NOMO-1 (cell line): ENCODE results near the gene SRSF4.
"Not testable (repeated sequence)": the region's sequence is repeated elsewhere in the genome, so short reads cannot be mapped to it uniquely, and the experiment has no call there.

Source experiments
- DNase-seq, 2 experiments: peaks; one replicate each; lab custom pipeline; 2025; ENCODE audit not compliant: unreplicated experiment in 2 of 2; lab: John Stamatoyannopoulos, UW

Gene SRSF4

DNA sequence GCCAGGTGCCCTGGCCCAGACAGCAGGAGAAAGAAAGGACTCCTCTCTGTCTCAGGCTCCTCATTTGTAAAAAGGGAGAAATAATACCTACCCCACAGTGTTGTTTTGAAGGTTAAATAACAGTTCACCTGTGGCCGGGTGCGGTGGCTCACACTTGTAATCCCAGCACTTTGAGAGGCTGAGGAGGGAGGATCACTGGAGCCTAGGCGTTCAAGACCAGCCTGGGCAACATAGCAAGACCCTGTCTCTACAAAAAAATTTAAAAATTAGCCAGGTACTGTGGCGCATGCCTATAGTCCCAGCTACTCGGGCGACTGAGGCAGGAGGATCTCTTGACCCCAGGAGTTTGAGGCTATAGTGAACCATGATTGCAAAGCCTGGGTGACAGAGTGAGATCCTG is 55.5 kb downstream of the SRSF4 start:
- no peak for DNase-seq

DNA sequence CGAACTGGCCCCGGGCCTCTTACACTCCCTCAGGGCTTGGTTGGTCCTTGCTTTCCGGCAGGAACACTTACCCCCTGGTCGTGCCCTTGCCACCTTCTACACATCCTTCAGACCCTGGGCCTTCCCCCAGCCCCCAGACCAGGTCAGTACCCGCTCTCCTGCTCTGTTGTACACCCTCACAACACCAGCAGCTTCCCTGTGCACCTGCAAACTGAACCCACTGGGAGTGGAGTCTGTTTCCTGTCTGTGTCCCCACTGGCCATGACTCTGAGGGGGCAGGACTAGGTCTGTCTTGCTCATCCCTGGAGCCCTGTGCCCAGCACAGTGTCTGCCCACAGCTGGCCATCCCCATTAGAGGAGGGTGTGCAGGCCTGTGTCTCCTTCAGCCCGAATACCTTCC is 55.9 kb downstream of the SRSF4 start:
- DNase-seq: no peak

DNA sequence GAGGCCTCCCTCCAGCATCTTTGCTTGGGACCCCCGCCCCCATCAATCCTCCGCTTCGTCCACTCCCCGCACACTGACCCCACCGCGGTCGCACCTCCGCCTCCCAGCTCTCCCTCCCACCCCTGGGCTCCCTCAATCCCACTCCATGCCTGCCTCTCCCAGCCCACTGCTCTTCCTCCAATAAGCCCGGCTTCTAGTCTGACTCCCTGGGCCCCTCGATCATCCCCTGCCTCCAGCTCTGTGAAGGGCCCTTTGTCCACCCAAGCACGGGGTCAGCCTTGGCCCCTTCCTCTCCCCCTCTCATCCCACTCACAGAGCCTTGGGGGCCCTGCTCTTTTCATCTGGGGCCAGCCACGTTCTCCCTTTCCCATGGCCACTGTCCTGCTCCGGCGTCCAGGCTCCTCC is 56.5 kb downstream of the SRSF4 start:
- no peak for DNase-seq

DNA sequence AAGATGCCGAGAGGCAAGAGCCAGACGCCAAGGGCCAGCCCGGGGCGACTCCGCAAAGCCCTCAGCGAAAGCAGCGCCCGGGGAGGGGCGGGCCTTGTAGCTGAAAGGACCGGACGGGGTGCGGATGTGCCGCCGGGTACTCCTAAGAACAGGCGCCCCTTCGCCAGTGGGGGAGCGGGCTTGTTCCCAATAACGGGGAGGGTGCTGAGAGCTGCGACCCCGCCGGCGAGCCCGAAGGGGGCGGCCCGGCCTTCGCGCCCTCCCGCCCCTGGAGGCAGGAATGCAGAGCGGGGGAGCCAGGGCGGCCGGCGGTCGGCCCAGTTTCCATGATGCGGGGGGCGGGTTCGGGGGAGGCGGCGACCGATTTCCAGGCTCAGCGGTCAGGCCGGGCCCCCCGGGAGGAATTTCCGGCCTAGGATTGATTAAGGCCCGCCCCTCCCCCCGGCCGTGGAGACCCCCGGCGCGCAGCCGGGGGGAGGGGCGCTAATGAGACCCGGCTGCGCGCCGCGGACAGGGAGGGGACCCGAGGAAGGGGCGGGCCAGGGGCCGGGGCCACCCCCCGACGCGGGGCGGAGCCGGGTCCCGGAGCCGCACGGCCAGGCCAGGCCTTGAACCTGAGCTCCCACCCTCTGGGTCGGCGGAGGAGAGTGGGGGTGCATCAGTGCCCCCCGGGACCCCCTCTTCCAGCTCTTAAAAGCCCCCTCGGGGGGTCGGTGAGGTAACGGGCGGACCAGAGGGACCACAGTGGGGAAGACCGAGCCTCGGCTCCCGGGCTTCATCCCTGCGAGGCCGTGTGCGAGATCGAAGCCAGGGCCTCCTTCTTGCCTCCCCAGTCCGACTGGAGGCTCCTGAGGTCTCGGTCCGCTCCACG is 57.1 kb downstream of the SRSF4 start:
- no peak for DNase-seq

DNA sequence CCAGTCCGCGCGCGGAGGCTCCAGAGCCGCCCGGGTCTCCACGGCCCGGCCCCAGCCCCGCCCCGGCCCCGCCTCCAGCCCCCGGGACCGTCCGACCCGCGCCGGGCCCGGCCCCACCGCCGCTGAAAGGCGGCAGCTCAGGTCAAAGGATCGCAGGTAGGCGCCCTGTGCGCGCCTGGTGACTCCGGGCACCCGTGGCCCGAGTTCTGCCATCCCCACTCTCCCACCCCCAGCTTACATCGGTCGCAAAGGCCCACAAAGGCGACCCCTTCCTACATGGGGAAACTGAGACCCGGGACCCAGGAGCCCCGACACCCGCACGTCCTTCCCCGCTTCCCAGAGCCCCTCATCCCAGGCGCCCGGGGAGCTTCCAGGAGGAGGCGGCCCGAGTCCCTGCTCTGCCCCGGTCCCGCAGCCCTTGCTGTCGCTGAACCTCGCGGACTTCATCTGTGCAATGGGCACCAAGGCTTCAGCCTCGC is 57.8 kb downstream of the SRSF4 start, which contains the start of gene TMEM200B:
TSS of gene TMEM200B (minus strand) at position 17 of the 479 bp plus-strand sequence. CDS start 2,075 bp downstream, outside the sequence.
- DNase-seq: no peak

DNA sequence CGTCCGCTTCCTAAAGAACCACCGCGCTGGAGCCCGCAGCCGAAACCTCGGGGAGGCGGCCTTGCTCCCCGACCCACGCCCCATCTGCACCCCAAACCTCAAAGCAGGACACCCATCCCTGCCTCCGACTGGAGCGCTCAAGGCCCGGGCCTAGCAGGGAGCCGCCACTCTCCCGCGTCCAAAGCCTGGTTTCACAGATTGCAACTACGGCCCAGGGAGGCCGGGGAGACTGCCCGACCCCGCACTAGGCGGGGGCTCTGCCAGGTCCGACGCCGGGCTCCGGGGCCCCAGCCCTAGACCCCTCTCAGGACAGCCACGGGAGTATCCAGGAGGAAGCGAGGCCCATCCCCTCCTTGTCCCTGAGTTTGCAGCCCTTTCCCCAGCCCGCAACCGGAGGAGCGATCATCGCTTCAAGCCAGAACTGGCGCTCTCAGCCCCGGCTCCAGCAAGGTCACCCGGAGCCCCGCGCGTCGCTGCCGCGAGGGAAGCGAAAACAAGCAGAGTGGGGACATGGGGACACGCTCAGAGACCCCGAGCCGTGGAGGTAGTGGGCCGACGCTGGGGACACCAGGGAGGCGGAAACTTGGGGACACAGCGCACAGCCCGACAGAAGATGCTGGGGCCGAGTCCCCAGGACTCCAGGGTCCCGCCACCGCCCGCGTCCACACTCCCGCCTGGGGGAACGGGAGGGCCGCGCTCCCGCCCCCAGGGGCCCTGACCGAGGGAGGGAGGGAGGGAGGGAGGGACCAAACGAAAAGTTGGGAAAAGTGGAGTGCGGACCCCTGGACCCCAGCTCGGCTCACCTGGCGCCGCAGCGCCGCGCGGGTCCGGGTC is 58.4 kb downstream of the SRSF4 start:
- DNase-seq: no peak

DNA sequence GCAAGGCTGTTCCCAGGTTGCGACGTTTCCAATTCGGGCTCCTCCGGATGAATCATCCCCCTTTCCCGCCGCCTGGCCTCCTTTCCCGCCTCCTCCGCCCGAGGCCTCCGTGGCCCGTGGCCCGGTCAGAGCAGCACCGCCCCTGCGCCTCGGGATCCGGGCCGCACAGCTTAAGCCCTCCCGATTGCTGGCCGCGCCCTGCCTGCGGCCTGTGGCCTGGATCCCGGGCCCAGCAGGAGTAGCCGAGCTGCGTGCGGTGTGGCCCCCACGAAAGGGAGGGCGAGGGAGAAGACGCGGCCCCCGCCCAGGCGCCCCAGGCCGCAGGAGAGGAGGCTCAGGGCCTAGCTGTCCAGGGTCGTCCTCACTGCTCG is 59.0 kb downstream of the SRSF4 start:
- no peak for DNase-seq

DNA sequence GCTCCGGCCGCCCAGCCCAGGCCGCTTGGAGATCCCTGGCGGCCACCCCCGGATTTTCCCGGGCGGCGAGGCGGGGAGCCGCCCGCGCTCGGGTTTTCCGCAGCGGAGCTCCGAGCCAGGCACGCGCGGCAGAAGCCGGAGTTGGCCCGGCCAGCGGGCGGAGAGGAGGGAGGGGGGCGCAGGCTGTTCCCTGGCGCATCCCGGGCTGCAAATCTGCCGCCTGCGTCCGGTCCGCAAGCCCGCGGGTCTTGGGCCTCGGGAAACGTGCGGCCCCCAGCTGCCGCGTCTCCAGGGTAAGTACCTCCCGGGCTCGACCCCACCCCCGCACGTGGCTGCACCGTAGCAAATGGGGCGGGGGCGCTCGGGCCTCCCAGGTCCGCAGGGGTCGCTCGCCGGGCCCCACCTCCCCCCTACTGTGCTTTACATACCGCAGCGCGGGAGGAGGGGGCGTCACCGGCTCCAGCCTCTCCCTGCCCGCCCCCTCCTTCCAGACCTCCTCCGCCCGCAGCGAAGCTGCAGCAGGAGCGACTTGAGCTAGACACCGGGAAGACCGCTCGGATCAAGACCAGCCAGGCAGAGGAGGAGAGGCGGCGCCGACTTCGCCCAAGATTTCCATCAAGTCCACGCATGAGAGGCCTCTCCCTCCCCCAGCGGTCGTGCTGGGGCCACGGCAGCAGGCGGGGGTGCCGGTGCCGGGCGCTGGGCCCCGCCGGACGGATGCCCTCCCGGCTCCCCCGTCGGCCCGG is 59.6 kb downstream of the SRSF4 start:
- no peak for DNase-seq

DNA sequence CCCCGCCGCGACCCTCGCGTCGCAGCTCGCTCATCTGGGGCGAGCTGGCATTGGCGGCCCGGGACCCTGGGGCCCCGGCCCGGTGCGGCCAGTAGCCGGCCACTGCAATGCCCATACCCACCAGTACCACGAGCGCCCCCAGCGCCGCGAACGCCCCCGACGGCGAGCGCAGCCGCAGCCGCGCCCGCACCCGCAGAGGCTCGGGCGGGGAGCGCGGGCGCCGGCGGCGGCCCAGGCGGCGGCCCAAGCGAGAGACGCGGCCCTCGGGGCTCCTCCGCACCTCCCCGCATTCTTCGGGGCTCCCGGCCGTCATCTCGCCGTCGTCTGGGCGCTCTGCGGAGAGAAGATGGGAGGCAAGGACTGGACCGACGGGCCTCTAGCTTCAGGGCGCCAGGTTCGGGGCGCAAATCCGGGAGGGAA is 60.2 kb downstream of the SRSF4 start:
- DNase-seq: no peak

DNA sequence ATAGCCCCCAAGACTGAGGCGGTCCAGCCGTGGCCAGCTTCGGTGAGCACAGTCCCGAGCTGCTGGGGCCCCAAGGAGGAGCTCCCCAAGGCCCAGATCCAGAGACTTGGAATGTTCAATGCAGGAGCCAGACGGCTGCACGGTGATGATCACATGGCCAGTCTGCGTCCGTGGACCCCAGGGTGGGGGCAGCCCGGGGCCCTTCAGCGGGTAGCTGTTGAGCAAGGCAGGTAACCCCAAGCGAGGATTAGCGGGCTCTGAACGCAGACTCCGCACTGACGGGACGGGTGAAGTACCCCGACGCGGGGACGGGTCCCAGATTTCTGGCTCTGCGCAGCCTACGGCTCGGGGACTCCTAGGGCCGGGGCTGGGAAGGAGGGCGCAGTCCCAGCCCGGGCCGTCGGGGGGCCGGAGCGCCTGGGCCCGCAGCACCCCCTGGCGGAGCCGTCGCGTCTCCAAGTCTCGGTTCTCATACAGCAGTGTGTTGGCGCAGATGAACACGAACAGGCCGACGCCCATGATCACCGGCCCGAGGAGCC is 60.7 kb downstream of the SRSF4 start:
- peak; percentile 30 to 50 for DNase-seq

DNA sequence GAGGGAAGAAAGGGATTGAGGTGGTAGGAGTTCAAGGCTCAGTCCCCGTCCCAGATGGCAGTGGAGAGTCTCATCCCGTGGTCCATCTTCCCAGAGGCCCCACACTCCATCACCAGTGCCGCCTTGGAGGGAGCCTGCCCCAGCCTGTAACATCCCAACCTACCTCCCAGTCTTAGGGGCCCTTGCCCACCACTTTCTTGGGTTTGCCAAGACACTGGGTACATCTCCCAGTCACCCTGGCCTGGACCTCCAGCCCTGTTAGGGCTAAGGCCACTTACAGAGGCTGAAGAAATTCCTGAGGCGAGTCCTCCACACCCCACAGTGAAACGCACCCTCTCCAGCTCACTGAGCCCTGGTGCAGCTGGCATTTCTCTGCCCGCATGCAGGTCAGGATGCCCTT is 61.3 kb downstream of the SRSF4 start:
- DNase-seq: no peak

DNA sequence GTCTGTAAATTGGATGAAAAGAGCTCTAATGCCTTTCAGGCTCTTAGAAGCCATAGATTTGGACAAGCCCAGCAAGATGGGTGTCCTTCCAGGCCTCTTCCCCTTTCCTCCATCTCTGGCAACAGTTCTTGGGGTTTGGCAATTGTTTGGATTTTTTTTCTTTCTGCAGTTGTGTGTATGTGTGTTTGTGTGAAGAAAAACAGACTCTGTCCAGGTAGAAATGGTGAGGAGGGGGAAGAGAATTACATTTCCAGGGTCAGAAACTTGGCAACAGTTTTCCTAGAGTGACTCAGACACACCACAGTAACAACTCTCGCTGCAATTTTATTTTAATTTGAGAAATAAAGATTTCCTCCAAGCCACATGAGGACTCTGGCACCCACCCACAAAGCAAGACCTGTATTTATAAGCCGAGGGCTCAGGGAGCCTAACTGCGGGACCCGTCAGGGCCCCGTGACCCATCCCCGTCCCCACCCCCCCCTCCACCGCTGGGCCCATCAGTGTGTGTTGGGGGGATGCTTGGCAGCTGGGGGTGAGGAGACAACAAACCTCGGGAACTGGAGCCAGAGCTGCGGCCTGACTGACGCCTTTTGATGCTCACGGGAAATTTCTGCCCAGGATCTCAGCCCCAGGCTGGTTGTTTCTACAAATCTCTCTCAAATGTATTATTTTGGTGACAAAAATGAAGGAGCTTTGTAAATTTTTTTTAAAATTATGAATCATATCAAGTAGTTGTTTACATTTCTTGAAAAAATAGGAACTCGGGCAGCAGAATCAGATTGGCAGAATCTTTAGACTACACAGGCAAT is 62.4 kb downstream of the SRSF4 start:
- DNase-seq: no peak

DNA sequence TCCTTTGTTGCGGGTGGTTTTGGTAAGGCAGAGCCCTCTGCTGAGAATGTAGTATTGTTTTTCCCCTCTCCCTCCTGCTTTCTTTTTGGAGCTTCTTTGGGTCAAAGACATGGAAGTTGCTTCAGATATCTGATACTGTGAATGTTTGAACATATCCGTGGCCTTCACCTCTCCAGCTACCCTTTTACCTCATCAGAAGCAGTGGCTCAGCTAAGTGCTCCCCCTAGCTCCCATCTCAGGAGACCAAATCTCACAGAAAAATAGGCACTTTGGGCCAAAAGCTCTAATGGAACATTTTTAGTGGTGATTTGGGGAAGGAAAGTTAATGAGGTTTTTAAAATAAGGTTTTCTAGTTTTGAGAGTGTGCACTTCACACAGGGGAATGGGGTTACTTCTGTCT is 64.3 kb downstream of the SRSF4 start:
- DNase-seq: no peak

DNA sequence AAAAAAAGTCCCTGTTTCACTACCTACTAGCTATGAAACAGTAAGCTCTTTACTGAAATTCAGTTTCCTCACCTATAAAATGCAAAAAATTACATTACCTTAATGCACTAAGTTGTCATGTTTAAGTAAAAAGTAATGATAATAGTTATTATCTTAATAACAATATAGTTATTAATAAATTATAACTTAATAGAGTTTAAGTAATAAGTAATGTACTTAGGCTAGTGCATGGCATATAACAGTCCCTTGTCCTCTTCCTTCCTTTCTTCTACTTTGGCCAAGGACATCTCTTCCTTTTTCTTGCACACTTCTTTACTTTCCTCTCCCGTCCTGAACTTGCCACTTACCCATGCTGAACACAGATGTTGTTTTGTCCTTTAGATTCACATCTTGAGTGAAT is 67.0 kb downstream of the SRSF4 start:
- DNase-seq: no peak

DNA sequence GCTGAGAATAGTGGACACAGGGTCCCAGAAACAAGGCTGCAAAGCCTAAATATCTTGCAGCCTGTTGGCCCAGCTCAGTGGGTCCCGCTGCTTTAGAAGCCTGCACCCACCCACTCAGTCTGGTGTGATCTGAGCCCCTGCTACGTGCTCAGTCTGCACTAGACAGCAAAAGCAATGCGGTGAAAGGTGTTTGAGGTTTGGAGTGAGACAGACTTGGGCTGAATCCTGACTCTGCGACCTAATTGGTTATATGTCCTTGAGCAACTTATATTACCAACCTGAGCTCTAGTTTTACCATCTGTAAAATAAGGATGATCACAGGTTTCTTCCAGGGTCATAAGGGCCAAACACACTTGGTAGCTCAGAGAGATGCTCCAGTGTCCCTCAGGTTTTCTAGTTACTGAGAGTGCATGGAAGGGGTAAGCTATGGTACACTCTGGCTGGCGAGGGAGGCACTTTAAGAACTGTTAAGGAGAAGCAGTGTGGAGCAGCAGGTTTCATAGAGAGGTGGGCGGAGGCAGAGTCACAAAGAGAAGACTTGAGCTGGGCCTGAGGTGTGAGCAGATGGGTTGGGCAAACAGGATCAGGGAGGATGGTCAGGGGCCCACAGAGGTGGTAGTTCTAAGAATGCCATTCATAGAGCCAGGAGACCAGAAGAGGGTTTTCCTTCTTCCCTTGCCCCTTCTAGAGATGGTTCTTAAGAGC is 68.1 kb downstream of the SRSF4 start:
- no peak for DNase-seq

DNA sequence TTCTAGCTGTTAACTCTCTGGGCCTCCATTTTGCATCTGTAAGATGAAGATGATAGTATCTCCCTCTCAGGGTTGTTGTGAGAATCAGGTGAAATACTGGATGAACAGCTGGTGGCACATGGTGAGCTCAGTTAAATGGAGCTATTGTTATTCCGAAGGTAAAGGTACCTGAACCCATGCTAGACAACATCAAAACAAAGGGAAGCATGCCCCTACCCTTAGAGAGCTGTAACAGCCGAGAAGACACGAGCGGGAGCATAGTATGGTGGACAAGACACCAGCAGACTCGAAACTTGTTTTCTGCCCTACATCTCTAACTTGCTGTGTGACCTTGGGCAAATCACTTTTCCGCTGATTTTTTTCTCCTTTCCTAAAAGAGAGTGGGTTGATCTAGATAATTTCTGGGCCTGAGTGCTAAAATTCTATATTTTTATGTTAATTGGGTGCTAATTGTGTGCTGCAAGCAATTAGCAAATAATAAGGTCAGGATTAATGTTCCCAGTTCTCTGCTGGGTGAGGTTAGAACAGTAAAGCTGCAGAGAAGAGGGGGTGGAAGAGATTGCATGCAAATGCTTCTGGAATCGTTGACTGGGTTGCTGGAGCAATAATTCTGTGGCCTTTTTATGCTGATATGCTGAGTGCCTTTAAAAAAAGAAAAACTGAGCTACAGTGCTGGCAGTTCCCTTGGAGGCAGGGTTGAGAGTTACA is 68.8 kb downstream of the SRSF4 start:
- no peak for DNase-seq

DNA sequence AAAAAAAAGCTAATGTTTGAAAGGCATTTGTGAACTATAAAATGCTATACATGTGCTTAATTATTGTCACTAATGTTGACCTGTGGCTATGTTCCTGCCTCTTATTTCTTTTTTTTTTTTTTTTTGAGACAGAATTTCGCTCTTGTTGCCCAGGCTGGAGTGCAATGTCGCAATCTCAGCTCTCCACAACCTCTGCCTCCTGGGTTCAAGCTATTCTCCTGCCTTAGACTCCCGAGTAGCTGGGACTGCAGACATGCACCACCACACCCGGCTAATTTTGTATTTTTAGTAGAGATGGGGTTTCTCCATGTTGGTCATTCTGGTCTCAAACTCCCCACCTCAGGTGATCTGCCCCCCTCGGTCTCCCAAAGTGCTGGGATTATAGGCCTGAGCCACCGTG is 73.7 kb downstream of the SRSF4 start:
- not testable (repeated sequence) for DNase-seq

DNA sequence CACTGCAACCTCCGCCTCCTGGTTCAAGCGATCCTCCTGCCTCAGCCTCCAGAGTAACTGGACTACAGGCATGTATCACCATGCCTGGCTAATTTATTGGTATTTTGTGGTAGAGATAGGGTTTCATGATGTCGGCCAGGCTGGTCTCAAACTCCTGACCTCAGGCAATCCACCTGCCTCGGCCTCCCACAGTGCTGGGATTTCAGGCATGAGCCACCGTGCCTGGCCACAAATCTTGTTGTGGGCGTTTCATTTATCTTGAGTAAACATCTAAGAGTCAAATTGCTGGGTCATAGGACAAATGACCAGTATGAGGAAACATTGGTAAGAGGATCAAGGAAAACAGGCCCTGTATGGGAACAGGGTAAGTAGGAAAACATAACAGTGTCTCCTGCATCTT is 75.9 kb downstream of the SRSF4 start:
- no peak for DNase-seq

DNA sequence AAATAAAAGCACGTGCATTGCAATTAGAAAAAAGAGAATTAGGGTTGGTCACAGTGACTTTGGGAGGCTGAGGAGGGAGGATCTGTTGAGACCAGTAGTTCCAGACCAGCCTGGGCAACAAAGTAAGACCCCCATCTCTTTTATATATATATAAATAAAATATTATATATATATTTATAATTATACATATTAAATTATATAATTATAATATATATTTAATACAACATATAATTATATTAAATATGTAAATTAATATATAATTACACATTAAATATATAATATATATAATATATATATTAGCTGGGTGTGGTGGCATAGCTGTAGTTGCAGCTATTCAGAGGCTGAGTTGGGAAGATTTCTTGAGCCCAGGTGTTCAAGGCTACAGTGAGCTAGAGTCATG is 81.2 kb downstream of the SRSF4 start:
- no peak for DNase-seq
